ENCODE data around the gene PRKAG3. TPM values are rescaled to one million over a fixed set of nuclear protein-coding genes. Genes with fewer than 3 reads are reported as not detected.

The PRKAG3 gene
- total RNA-seq (2021), result not detected in 3 replicates
- Bru-seq, nascent RNA, result not detected
- long read RNA-seq, experiment 1, result 0 reads
- long read RNA-seq, experiment 2, result 0 reads
- long read RNA-seq, experiment 3, result 0 reads

DNA sequence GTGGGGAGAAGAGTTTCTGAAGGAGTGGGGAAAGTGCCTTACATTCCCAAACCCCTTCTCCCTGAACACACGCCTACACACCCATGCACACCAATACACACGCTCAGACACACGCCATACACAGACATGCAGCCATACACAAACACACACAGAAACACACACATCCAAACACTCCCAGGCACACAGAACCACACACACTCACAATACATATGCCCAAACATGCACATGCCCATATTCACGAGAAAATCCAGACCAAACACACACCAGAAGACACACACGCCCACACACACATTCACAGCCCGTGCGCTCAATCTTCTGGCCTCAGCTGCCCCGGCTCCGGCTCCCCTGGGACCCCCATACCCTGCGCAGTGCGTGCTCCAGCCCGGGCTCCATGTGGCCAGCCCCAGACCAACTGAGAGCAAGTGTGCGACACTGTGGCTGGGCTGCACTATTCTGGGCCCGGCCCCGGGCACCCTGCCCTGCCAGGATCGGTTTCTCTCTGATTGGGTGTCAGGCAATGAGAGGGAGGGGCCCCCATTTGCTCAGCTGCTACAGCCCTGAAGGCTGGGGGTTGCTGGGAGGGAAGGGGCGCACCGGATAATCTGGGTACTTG, at the start of gene PRKAG3:
Gene PRKAG3 (minus strand): TSS at position 426 of the 613 bp plus-strand sequence.
- no peaks in the 10 kb centered on the region for H3K4me1 Mint-ChIP-seq
- ChIA-PET POLR2A (no interaction called here), CTCF (interaction anchor here (1.5 kb wide), 1 partner anchor 16 kb away, joined by 4 read pairs; no protein-coding TSS in a partner anchor)
- no peaks in the 10 kb centered on the region for H3K36me3 Mint-ChIP-seq
- peak; percentile 42; the same call in 1 of the 2 replicates for ATAC-seq
- no peak within 1 kb of the TSS for H3K4me3 Mint-ChIP-seq
- TF ChIP-seq, protein P1, sequence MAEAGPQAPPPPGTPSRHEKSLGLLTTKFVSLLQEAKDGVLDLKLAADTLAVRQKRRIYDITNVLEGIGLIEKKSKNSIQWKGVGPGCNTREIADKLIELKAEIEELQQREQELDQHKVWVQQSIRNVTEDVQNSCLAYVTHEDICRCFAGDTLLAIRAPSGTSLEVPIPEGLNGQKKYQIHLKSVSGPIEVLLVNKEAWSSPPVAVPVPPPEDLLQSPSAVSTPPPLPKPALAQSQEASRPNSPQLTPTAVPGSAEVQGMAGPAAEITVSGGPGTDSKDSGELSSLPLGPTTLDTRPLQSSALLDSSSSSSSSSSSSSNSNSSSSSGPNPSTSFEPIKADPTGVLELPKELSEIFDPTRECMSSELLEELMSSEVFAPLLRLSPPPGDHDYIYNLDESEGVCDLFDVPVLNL (CRISPR knock-in tag; IDR thresholded peaks at IDR 0.05; ENCODE audit: borderline replicate concordance, low read depth), result no peak
- TF ChIP-seq, protein P2, sequence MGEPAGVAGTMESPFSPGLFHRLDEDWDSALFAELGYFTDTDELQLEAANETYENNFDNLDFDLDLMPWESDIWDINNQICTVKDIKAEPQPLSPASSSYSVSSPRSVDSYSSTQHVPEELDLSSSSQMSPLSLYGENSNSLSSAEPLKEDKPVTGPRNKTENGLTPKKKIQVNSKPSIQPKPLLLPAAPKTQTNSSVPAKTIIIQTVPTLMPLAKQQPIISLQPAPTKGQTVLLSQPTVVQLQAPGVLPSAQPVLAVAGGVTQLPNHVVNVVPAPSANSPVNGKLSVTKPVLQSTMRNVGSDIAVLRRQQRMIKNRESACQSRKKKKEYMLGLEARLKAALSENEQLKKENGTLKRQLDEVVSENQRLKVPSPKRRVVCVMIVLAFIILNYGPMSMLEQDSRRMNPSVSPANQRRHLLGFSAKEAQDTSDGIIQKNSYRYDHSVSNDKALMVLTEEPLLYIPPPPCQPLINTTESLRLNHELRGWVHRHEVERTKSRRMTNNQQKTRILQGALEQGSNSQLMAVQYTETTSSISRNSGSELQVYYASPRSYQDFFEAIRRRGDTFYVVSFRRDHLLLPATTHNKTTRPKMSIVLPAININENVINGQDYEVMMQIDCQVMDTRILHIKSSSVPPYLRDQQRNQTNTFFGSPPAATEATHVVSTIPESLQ (CRISPR knock-in tag; IDR thresholded peaks at IDR 0.05), result no peak
- no peak for TF ChIP-seq ZNF263 (CRISPR knock-in tag; IDR thresholded peaks at IDR 0.05; ENCODE audit: low read depth)
- no peak for TF ChIP-seq ZBTB21 (CRISPR knock-in tag; IDR thresholded peaks at IDR 0.05; ENCODE audit: borderline replicate concordance)
- no peaks in the 10 kb centered on the region for H3K9me3 Mint-ChIP-seq
- no peak for DNase-seq (ENCODE audit: low spot score)
- peaks cover 5% of the 10 kb centered on the region for H3K27me3 Mint-ChIP-seq (ENCODE audit: low read depth)
- no peak within 1 kb of the TSS; the same call in 1 of the 2 replicates for H3K27ac Mint-ChIP-seq

DNA sequence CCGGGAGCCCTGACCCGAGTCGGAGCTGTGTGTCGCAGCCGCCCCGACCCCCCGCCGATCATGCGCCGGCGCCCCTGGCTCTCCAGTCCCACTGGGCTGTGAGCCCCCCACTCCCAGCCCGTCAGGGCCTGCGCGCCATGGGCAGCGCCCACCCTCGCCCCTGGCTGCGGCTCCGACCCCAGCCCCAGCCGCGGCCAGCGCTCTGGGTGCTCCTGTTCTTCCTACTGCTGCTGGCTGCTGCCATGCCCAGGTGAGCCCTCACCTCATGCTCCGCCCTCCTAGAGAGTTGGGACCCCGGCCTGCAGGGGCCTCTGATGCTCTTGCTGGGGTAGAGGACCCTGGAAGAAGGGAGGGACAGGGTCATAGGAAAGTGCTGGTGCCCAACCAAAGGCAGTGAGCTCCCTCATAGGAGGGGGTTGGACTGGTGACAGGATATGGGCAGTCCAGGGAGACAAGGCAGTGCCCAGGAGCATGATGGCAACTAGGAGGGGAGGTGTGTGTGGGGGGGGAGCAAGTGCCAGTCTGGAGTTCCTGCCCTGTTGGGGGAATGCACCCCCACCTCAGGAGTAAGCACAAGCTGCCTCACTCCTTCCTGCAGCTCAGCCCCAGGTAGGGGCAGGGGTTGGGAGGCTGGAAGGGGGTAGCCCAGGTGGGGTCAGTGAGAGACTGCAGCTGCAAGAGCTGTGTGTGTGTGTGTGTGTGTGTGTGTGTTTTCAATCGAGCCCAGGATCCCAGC, 49.4 kb upstream of the PRKAG3 start:
- ChIA-PET POLR2A (no interaction called here), CTCF (interaction anchor here (0.8 to 17.9 kb wide), 6 partner anchors 14 to 177 kb away, joined by 3 to 422 read pairs (median 4); no protein-coding TSS in a partner anchor)
- peaks cover 16% of the 10 kb centered on the region for H3K4me1 Mint-ChIP-seq
- H3K27ac Mint-ChIP-seq, result no peak overlapping the region
- H3K27me3 Mint-ChIP-seq (ENCODE audit: low read depth), result peaks cover 97% of the 10 kb centered on the region
- ATAC-seq (no peak), DNase-seq (ENCODE audit: low spot score) (no peak)
- no peaks in the 10 kb centered on the region for H3K36me3 Mint-ChIP-seq
- no peak for TF ChIP-seq EMX1 (CRISPR knock-in tag; IDR thresholded peaks at IDR 0.05)
- no peaks in the 10 kb centered on the region for H3K9me3 Mint-ChIP-seq
- H3K4me3 Mint-ChIP-seq, result peak overlapping the region; percentile 57

DNA sequence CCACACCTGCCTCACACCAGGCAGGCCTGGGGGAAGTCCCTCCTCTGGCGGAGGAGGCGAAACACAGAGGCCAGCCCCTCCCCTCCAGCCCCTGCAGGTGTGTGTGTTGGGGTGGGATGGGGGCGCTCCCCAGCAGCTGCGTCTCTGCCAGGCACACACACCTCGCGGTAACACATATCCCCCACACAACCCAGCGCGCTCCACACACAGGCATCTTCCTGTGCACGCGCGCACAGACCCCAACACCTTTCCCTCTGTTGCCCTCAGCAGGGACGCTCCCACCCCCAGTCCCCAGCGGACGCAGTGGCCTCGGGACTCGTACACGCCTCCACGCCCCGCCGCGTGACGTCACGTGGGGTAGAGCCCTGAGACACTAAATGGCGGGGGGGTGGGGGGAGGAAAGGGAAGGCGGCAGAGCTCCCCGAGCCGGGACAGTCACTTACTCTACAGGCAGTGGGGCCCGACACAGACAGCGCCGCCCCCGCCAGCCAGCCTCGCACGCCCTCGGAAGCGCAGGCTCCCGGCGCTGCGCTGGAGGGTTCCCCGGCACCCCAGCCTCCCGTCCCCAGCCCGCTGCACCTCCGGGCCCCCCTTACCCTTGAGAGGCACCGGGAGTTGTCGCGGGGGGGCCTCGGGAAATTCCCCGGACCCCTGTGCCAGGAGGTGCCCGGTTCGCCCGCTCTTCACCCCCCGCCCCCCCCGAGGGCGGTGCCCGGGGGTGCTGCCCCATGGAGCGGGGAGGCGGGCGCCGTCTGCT, 48.7 kb upstream of the PRKAG3 start, which contains the start of gene WNT10A:
Gene WNT10A (plus strand): TSS at position 751 of the 757 bp plus-strand sequence. CDS start 144 bp downstream, outside the sequence.
- H3K4me1 Mint-ChIP-seq, result peaks cover 16% of the 10 kb centered on the region
- DNase-seq (ENCODE audit: low spot score) (peak; percentile 51), ATAC-seq (peak; percentile 36)
- TF ChIP-seq RORB (CRISPR knock-in tag; IDR thresholded peaks at IDR 0.05) (no peak), TEAD1 (CRISPR knock-in tag; IDR thresholded peaks at IDR 0.05) (no peak), MYBL2 (CRISPR knock-in tag; IDR thresholded peaks at IDR 0.05) (no peak), NFYB (CRISPR knock-in tag; conservative IDR thresholded peaks at IDR 0.05; ENCODE audit: low read depth) (no peak), FOXP1 (CRISPR knock-in tag; IDR thresholded peaks at IDR 0.05; ENCODE audit: borderline replicate concordance) (no peak), FOXK1 (CRISPR knock-in tag; IDR thresholded peaks at IDR 0.05) (no peak), ZNF138 (CRISPR knock-in tag; conservative IDR thresholded peaks at IDR 0.05) (no peak)
- TF ChIP-seq, protein P3, sequence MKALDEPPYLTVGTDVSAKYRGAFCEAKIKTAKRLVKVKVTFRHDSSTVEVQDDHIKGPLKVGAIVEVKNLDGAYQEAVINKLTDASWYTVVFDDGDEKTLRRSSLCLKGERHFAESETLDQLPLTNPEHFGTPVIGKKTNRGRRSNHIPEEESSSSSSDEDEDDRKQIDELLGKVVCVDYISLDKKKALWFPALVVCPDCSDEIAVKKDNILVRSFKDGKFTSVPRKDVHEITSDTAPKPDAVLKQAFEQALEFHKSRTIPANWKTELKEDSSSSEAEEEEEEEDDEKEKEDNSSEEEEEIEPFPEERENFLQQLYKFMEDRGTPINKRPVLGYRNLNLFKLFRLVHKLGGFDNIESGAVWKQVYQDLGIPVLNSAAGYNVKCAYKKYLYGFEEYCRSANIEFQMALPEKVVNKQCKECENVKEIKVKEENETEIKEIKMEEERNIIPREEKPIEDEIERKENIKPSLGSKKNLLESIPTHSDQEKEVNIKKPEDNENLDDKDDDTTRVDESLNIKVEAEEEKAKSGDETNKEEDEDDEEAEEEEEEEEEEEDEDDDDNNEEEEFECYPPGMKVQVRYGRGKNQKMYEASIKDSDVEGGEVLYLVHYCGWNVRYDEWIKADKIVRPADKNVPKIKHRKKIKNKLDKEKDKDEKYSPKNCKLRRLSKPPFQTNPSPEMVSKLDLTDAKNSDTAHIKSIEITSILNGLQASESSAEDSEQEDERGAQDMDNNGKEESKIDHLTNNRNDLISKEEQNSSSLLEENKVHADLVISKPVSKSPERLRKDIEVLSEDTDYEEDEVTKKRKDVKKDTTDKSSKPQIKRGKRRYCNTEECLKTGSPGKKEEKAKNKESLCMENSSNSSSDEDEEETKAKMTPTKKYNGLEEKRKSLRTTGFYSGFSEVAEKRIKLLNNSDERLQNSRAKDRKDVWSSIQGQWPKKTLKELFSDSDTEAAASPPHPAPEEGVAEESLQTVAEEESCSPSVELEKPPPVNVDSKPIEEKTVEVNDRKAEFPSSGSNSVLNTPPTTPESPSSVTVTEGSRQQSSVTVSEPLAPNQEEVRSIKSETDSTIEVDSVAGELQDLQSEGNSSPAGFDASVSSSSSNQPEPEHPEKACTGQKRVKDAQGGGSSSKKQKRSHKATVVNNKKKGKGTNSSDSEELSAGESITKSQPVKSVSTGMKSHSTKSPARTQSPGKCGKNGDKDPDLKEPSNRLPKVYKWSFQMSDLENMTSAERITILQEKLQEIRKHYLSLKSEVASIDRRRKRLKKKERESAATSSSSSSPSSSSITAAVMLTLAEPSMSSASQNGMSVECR (CRISPR knock-in tag; IDR thresholded peaks at IDR 0.05; ENCODE audit: borderline replicate concordance), result no peak
- ChIA-PET CTCF (interaction anchor here (0.8 to 17.9 kb wide), 7 partner anchors 9 to 178 kb away, joined by 3 to 422 read pairs (median 4); no protein-coding TSS in a partner anchor), POLR2A (no interaction called here)
- peak within 1 kb of the TSS; percentile 59 for H3K4me3 Mint-ChIP-seq
- peaks cover 97% of the 10 kb centered on the region for H3K27me3 Mint-ChIP-seq (ENCODE audit: low read depth)
- no peak within 1 kb of the TSS for H3K27ac Mint-ChIP-seq
- no peaks in the 10 kb centered on the region for H3K36me3 Mint-ChIP-seq
- no peaks in the 10 kb centered on the region for H3K9me3 Mint-ChIP-seq

Data from WTC11 (cell line).